OCI-LY7 (cell line): ENCODE results near the gene PCP4L1. TPM values are rescaled to one million over a fixed set of nuclear protein-coding genes. Genes with fewer than 3 reads are reported as not detected.
A peak's percentile ranks its signal among the peaks of the same experiment; 100 is the strongest.

ENCODE experiments used
- BruUV-seq: library from RNA; stranded (reverse); fragments of 400-500 nt; replicated peaks from 2 replicates; lab custom pipeline; 2021; lab: Mats Ljungman, UMichigan
- CTCF ChIA-PET: fragments of 300-600 bp; sonication (Branson Sonifier 250); formaldehyde crosslinking; loops from one replicate; lab custom pipeline; 2022; ENCODE audit warnings: antibody characterized with exemption; ENCODE audit not compliant: unreplicated experiment; lab: Charles Lee
- POLR2A ChIA-PET: fragments of 300-600 bp; sonication (Branson Sonifier 250); formaldehyde crosslinking; loops from one replicate; lab custom pipeline; 2022; ENCODE audit warnings: antibody characterized with exemption; lab: Charles Lee
- DNase-seq: peaks from one replicate; pipeline ENCODE4 v3.0.0-alpha.2; 2015; ENCODE audit warnings: low spot score
- H2AFZ ChIP-seq: fragments of 200-600 bp; sonication (generic), shearing (Covaris generic); 2 replicates; pipeline ENCODE4 v1.6.1; 2014; ENCODE audit warnings: mild to moderate bottlenecking, antibody characterized with exemption, low read length, moderate library complexity
- H3K27ac ChIP-seq: fragments of 200-600 bp; sonication (generic); 2 replicates; pipeline ENCODE4 v1.5.1; 2014; ENCODE audit warnings: mixed run types, low read depth, mild to moderate bottlenecking, moderate library complexity, low read length, inconsistent platforms; ENCODE audit not compliant: poor library complexity, severe bottlenecking
- H3K36me3 ChIP-seq: fragments of 200-600 bp; sonication (generic); 2 replicates; pipeline ENCODE4 v1.6.1; 2014; ENCODE audit warnings: mild to moderate bottlenecking, antibody characterized with exemption, low read length, moderate library complexity, mixed read lengths; ENCODE audit not compliant: insufficient read depth
- H3K4me1 ChIP-seq: fragments of 200-600 bp; sonication (generic); 2 replicates; pipeline ENCODE4 v1.5.1; 2014; ENCODE audit warnings: mild to moderate bottlenecking, low read length; ENCODE audit not compliant: insufficient read depth, poor library complexity, severe bottlenecking
- H3K4me2 ChIP-seq: fragments of 200-600 bp; sonication (generic); 2 replicates; pipeline ENCODE4 v1.6.1; 2014; ENCODE audit warnings: mild to moderate bottlenecking, low read length
- H3K4me3 ChIP-seq: fragments of 200-600 bp; sonication (generic); 2 replicates; pipeline ENCODE4 v1.5.1; 2014; ENCODE audit warnings: mild to moderate bottlenecking, low read depth, low read length; ENCODE audit not compliant: poor library complexity, severe bottlenecking
- H3K79me2 ChIP-seq: fragments of 200-600 bp; sonication (generic); 2 replicates; pipeline ENCODE4 v1.6.1; 2016; ENCODE audit warnings: low read depth, mild to moderate bottlenecking, low read length, moderate library complexity, mixed read lengths; ENCODE audit not compliant: insufficient read depth
- H3K9me2 ChIP-seq: fragments of 200-600 bp; sonication (generic); 2 replicates; pipeline ENCODE4 v1.6.1; 2016; ENCODE audit warnings: mild to moderate bottlenecking, low read length, mixed read lengths; ENCODE audit not compliant: insufficient read depth
- H3K9me3 ChIP-seq: fragments of 200-600 bp; sonication (generic); 2 replicates; pipeline ENCODE4 v1.6.1; 2014; ENCODE audit warnings: mild to moderate bottlenecking, mixed run types, low read length, mixed read lengths
- H4K20me1 ChIP-seq: fragments of 200-600 bp; sonication (generic); 2 replicates; pipeline ENCODE4 v1.6.1; 2014; ENCODE audit warnings: mild to moderate bottlenecking, antibody characterized with exemption, low read length, moderate library complexity, mixed read lengths; ENCODE audit not compliant: insufficient read depth
- CTCF ChIP-seq: fragments of 200-600 bp; sonication (generic); conservative IDR thresholded peaks from 2 replicates; pipeline ENCODE4 v1.5.1; 2014; ENCODE audit warnings: mild to moderate bottlenecking, antibody characterized with exemption, low read length, moderate library complexity, mixed read lengths
- EZH2phosphoT487 ChIP-seq: fragments of 200-600 bp; sonication (generic); IDR thresholded peaks from 2 replicates; pipeline ENCODE4 v1.6.1; 2018; ENCODE audit warnings: low read depth, borderline replicate concordance, mild to moderate bottlenecking, mixed run types, antibody characterized with exemption, low read length, moderate library complexity, mixed read lengths
- intact Hi-C: fragments of 100-400 bp; cut with micrococcal nuclease; formaldehyde crosslinking; loops from one replicate; pipeline ENCODE4 v1.10.0; 2022; ENCODE audit not compliant: unreplicated experiment
- total RNA-seq, 2 experiments: library from RNA; depleted of rRNA in 1 of 2; stranded (reverse); fragments of >200 nt in 1 of 2; shearing (Covaris generic) in 1 of 2; gene quantifications; 2 replicates each; pipeline ENCODE4 v1.2.3, GENCODE V29; 2014 to 2022

PCP4L1 gene
- total RNA-seq, 2 experiments from 2014 or later = not detected

- intact Hi-C loops = loop anchor here (1.0 to 2.0 kb wide), 4 partner anchors 15 to 81 kb away; partner anchors contain the start of gene B4GALT3
- H3K79me2 ChIP-seq = no peaks in the 10 kb centered on the region
- H3K36me3 ChIP-seq = peaks cover 24% of the 10 kb centered on the region
- no peaks in the 10 kb centered on the region for H3K9me2 ChIP-seq
- peak within 1 kb of the TSS; percentile 78 for H3K4me2 ChIP-seq
- peak; percentile 99 for DNase-seq
- peak within 1 kb of the TSS; percentile 73 for H3K4me3 ChIP-seq
- H3K4me1 ChIP-seq = peaks cover 24% of the 10 kb centered on the region
- H3K9me3 ChIP-seq = no peaks in the 10 kb centered on the region
- H3K27ac ChIP-seq = peak within 1 kb of the TSS; percentile 35
- peak within 1 kb of the TSS; percentile 90 for H2AFZ ChIP-seq
- POLR2A ChIA-PET = interaction anchor here (0.6 to 2.2 kb wide), 31 partner anchors 9 to 538 kb away, joined by 3 to 18 read pairs (median 4); partner anchors contain the start of genes B4GALT3, NDUFS2, PPOX and SDHC
- CTCF ChIA-PET = interaction anchor here (0.5 to 1.9 kb wide), 13 partner anchors 9 to 157 kb away, joined by 3 to 12 read pairs (median 5); partner anchors contain the start of genes B4GALT3 and NDUFS2
- no peaks in the 10 kb centered on the region for H4K20me1 ChIP-seq
- BruUV-seq = no TSS peak
- TF ChIP-seq EZH2phosphoT487 (no peak), CTCF (peak; percentile 87)
These were observed 32.8 kb upstream of the PCP4L1 start, which contains the start of gene TOMM40L for GRCh38 chr1:161225534-161226319. TOMM40L (plus strand) TSS chr1:161226060; CDS start chr1:161226490, 430 bp downstream.

- Histone ChIP-seq H3K4me1 (peaks cover 24% of the 10 kb centered on the region), H4K20me1 (no peaks in the 10 kb centered on the region), H2AFZ (peak overlapping the region; percentile 40; the same call in 1 of the 2 replicates), H3K9me2 (no peaks in the 10 kb centered on the region), H3K9me3 (no peaks in the 10 kb centered on the region), H3K79me2 (no peaks in the 10 kb centered on the region), H3K27ac (peak overlapping the region; percentile 35), H3K36me3 (peaks cover 24% of the 10 kb centered on the region), H3K4me3 (peak overlapping the region; percentile 73), H3K4me2 (peak overlapping the region; percentile 78)
- BruUV-seq = no TSS peak
- DNase-seq = no peak
- CTCF ChIA-PET = interaction anchor here (0.9 to 1.9 kb wide), 11 partner anchors 10 to 156 kb away, joined by 3 to 12 read pairs (median 5); partner anchors contain the start of genes B4GALT3 and NDUFS2
- intact Hi-C loops = loop anchor here (2.0 kb wide), 1 partner anchor 80 kb away; no protein-coding TSS in a partner anchor
- TF ChIP-seq EZH2phosphoT487 (no peak), CTCF (no peak)
- POLR2A ChIA-PET = interaction anchor here (0.7 to 2.2 kb wide), 18 partner anchors 9 to 481 kb away, joined by 3 to 18 read pairs (median 4); partner anchors contain the start of gene NDUFS2
These were observed 32.2 kb upstream of the PCP4L1 start for GRCh38 chr1:161226320-161226711.
